AG10803 (cell line): ENCODE results near the gene CIAPIN1.

ENCODE experiments used
- DNase-seq: peaks from one replicate; pipeline ENCODE4 v3.0.0; 2010; ENCODE audit warnings: low read depth
- H3K4me3 ChIP-seq: 2 replicates; pipeline ENCODE4 v1.5.1; 2011; ENCODE audit warnings: mild to moderate bottlenecking, low read length, control low read depth
- CTCF ChIP-seq: conservative IDR thresholded peaks from 2 replicates; pipeline ENCODE4 v1.5.1; 2011; ENCODE audit warnings: mild to moderate bottlenecking, low read length, control low read depth, inconsistent platforms

The CIAPIN1 gene

GRCh38 chr16:57474671-57475661, 27.8 kb upstream of the CIAPIN1 start:
- no peak for TF ChIP-seq CTCF
- no peak overlapping the region for H3K4me3 ChIP-seq
- DNase-seq = no peak

- DNase-seq = no peak
- H3K4me3 ChIP-seq = no peak overlapping the region
- TF ChIP-seq CTCF = no peak
Measured at GRCh38 chr16:57473906-57474305, 26.7 kb upstream of the CIAPIN1 start.

- DNase-seq = no peak
- H3K4me3 ChIP-seq = no peak overlapping the region
- TF ChIP-seq CTCF = no peak
Measured at GRCh38 chr16:57473176-57473840, 26.1 kb upstream of the CIAPIN1 start.

GRCh38 chr16:57472665-57473060, 25.5 kb upstream of the CIAPIN1 start:
- DNase-seq = no peak
- H3K4me3 ChIP-seq = no peak overlapping the region
- no peak for TF ChIP-seq CTCF

GRCh38 chr16:57471852-57472664, 24.9 kb upstream of the CIAPIN1 start:
- H3K4me3 ChIP-seq = no peak overlapping the region
- DNase-seq = no peak
- no peak for TF ChIP-seq CTCF

GRCh38 chr16:57471209-57471608, 24.0 kb upstream of the CIAPIN1 start:
- no peak for DNase-seq
- H3K4me3 ChIP-seq = no peak overlapping the region
- no peak for TF ChIP-seq CTCF
